Keratinocyte (primary cell): ENCODE data around the gene NGB.

Experiments used
- CTCF ChIP-seq, 3 experiments: IDR thresholded peaks in 1 of 3; conservative IDR thresholded peaks in 1 of 3; optimal IDR thresholded peaks in 1 of 3; 2 replicates in 2 of 3; 3 replicates in 1 of 3; pipeline versions ENCODE3 to v1.5.1; 2011; ENCODE audit warnings: low read length in 3 of 3, mild to moderate bottlenecking in 3 of 3, moderate library complexity in 2 of 3, control low read depth in 1 of 3, inconsistent platforms in 1 of 3; ENCODE audit not compliant: insufficient read depth in 2 of 3; ENCODE audit errors: extremely low read depth in 1 of 3
- EZH2 ChIP-seq: IDR thresholded peaks from one replicate; pipeline ENCODE4 v1.6.1; 2012; ENCODE audit warnings: inconsistent platforms, mild to moderate bottlenecking, low read length, moderate library complexity

GRCh38 chr14:77281852-77282410 lies 10.9 kb upstream of the NGB start:
- TF ChIP-seq CTCF (optimal IDR thresholded peaks at IDR 0.05 in 1 of 3, IDR thresholded peaks at IDR 0.05 in 1 of 3, conservative IDR thresholded peaks at IDR 0.05 in 1 of 3; ENCODE audit: extremely low read depth in 1 of 3, insufficient read depth in 2 of 3, low read length in 3 of 3) (no peak), EZH2 (no peak)
